HG02973 (cell line): ENCODE measurements around the gene C17orf100.
A peak's percentile ranks its signal among the peaks of the same experiment; 100 is the strongest.
"Not testable (repeated sequence)": the region's sequence is repeated elsewhere in the genome, so short reads cannot be mapped to it uniquely, and the experiment has no call there.

Experiments
- ATAC-seq: cut with Tn5 transposase; IDR thresholded peaks from one replicate; pipeline ENCODE4 v1.9.1; 2021; ENCODE audit warnings: moderate library complexity; ENCODE audit not compliant: unreplicated experiment

Gene C17orf100

GRCh38 chr17:6640536-6641246 is 10.9 kb upstream of the C17orf100 start, which contains the start of the genes KIAA0753 and TXNDC17:
KIAA0753 (minus strand) TSS chr17:6640711; CDS start chr17:6635103, 5,608 bp downstream.
TXNDC17 (plus strand) TSS chr17:6641060; CDS start chr17:6641083, 23 bp downstream.
- ATAC-seq = peak; percentile 75

DNA sequence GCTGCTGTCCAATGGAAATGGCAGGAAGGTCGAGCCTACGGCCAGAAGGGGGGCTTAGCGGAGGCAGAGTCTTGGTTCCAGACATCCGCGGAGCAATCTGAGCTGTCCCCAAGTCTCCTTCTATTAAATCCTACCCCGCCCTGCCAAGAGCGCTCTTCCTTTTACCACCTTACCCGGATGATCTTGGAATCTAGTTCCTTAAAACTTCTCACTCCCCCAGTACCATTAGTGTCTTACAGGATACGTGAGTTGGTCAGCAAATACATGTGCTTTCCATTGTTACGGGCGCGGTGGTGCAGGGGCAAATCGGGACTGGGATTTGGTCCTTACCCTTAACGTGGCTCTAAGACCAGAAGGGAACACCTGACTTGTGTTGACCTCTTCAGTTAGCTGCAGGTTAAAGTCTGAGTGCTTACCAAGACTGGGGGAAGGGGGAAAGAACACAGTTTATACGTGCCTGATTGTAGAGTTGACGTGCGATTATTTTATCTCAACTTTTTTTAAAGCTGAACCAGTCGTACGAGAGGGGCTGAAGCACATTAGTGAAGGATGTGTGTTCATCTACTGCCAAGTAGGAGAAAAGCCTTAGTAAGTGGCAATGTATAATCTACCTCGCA is 10.2 kb upstream of the C17orf100 start:
- ATAC-seq = no peak

GRCh38 chr17:6642592-6642991 is 9.0 kb upstream of the C17orf100 start:
- no peak for ATAC-seq

DNA sequence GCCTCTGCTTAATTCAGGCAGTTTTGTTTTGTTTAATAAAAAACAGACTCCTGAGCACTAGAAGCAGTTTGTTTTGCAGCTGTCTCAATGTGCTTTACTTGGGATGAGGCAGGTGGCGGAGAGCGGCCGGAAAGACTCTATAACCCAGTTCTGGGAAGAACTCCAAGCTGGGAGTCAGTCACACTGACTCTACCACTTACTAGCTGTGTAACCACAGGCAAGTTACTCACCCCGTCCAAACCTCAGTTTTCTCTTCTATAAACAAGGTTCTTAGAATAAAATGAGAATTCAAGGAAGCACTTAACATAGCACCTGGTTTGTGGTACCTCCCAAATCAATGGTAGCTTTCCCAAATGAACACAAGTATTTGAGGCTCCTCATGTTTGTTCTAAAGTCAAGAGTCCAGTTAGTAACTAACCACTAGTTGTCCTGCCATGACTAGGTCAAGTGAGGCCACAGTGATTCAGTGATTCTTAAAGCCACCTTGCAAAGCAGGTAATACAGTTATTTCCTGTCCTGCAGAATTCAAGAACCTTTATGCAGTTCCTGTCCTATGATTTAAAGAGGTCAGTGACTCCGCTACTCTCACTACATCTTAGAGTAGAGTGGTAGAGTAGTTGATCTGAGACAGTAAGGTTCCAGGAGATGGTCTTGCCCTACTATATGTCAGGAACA is 8.0 kb upstream of the C17orf100 start:
- ATAC-seq = no peak

DNA sequence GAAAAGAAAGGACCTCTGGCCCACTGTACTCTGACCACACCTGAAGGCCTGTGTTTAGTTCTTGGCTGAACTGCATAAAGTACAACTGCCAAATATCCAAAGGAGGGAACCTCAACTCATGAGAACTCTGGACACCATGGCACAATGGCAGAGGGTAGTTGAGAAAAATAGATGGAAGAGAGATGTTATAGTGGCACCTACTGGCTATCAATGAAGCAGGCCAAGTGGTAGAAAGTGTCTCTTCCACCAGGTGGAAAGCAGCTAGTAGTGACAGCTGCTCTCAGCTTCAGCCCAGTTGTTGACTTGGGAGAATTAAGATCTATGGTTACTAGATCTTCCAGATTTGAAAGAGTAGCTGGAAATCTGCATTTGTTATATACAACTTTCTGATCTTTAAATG is 3.4 kb upstream of the C17orf100 start:
- ATAC-seq = no peak

GRCh38 chr17:6651919-6652452 is 424 bp downstream of the C17orf100 start:
- peak; percentile 9 for ATAC-seq

- ATAC-seq = no peak
Measured at GRCh38 chr17:6654841-6655731, 3.5 kb downstream of the C17orf100 start.

GRCh38 chr17:6655732-6656361 is 4.3 kb downstream of the C17orf100 start:
- ATAC-seq = not testable (repeated sequence)

DNA sequence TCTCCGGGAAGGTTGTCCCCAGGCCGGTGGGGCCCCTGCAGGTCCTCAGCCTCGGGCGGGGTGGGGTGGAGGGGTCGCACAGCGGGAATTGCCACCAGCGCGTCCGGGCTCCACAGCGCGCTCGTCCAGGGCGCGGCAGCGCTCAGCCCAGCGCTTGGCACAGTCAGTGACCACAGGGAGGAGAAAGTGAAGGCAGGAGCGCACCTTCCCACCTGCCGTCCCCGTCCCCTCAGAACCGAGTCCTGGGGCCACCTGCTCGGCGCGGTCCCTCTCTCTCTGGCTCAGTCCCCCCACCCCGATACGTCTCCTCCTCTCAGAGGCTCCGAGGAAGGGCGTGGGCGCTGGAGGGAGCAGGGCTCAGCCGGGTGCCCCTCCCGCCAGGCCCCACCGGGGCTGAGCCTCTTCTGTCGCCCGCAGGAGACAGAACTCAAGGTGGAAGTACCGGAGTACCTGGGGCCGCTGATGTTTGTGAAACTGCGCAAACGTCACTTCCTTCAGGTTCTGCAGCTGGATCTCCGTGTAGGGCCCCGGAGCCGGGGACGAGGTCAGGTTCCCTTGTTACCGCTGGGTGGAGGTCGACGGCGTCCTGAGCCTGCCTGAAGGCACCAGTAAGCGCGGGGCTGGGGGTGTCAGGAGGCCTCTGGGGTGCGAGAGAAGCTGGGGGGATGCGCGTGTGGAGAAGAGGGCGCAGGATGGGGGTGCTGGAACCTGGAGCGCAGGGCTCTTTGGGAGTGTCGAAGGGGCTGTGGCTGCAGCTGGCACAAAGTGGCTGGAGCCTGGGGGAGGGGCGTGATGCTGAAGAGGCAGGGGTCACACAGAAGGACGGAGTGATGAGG is 5.5 kb downstream of the C17orf100 start:
- ATAC-seq = not testable (repeated sequence)

DNA sequence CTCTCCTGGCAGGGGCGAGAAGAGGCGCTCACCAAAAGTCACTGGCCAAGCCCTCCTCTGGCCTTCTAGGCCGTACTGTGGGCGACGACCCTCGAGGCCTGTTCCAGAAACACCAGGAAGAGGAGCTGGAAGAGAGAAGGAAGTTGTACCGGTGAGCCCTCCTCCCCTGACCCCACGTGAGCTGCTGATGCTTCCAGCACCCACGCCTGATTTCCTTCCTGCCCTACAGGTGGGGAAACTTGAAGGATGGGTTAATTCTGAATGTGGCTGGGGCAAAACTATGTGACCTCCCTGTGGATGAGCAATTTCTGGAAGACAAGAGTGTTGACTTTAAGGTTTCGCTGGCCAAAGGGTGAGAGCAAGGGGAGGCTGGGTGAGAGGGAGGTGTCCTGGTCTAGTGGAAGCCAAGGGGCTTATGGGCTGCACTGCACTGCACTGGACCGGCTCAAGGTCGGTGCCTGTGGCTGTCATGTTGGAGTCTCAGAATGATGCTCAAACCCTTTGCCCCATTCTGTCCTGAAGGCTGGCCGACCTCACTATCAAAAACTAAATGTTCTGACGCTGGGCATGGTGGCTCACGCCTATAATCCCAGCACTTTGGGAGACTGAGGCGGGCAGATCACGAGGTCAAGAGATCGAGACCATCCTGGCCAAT is 6.2 kb downstream of the C17orf100 start:
- no peak for ATAC-seq

- not testable (repeated sequence) for ATAC-seq
Measured at GRCh38 chr17:6658411-6658810, 6.8 kb downstream of the C17orf100 start.

GRCh38 chr17:6660101-6660500 is 8.5 kb downstream of the C17orf100 start:
- no peak for ATAC-seq

DNA sequence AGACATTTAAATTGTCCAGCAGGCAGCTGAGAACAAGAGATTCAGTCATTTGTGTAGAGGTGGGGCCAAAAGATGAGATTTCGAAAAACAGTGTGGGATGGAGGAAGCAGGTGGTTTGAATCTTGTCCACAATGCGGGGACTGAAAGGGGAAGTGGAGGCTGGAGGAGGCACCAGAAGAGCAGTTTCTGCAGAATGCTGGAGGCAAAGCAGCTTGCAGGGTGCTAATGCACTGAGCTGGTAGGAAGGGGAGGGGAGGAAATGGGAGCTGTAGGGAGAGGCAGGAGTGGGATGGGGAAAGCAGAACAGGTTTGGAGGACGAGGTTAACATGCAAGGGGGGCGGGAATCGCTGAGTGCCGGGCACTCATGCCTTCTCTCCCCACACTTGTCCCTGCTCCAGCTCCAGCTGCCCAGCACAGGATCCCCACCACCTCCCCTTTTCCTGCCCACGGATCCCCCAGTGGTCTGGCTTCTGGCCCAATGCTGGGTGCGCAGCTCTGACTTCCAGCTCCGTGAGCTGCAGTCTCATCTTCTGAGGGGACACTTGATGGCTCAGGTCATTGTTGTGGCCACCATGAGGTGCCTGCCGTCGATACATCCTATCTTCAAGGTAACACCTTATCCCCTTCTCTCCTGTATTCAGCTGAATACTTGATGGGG is 9.4 kb downstream of the C17orf100 start:
- peak; percentile 74 for ATAC-seq

- no peak for ATAC-seq
Measured at GRCh38 chr17:6661464-6661848, 9.9 kb downstream of the C17orf100 start.

DNA sequence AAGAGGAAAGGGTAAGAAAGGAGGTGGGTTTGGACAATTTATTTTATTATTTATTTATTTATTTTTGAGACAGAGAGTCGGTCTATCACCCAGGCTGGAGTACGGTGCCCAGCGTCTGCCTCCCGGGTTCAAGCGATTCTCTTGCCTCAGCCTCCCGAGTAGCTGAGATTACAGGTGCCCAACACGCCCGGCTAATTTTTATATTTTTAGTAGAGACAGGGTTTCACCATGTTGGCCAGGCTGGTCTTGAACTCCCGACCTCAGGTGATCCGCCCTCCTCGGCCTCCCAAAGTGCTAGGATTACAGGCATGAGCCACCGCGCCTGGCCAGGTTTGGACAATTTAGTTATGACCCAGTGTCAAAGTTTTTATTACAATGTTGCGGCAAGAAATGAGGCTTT is 11.6 kb downstream of the C17orf100 start:
- ATAC-seq = not testable (repeated sequence)

DNA sequence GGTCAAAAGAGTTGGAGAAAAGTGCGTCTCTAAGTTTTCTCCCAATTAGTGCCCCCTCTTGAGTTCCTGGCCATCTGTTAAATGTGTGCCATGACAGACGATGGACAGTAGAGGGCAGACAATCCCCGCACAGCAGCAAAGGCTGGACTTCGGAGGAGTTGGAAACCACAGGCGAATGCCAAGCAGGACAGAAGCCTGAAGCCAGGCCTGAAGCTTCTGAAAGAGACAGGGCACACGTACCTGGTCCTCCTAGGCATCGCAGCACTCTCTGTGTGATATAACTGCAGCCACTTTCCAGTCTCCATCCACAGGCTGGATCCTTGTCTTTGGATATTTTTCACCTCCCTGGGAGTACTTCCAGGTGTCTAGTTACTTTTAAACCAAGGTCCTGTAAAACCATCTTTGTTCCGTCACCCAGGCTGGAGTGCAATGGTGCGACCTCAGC is 14.5 kb downstream of the C17orf100 start:
- no peak for ATAC-seq

GRCh38 chr17:6666557-6666956 is 15.0 kb downstream of the C17orf100 start:
- no peak for ATAC-seq

- ATAC-seq = no peak
Measured at GRCh38 chr17:6667516-6667915, 16.0 kb downstream of the C17orf100 start.
